Measurements from ENCODE around the gene C12orf76. TPM values are rescaled to one million over a fixed set of nuclear protein-coding genes. Genes with fewer than 3 reads are reported as not detected.
"Not testable (repeated sequence)": the region's sequence is repeated elsewhere in the genome, so short reads cannot be mapped to it uniquely, and the experiment has no call there.

The C12orf76 gene
- polyA plus RNA-seq, 6 donors from 2014 or later = 10.6 to 19.8 (median 16.7) TPM

DNA sequence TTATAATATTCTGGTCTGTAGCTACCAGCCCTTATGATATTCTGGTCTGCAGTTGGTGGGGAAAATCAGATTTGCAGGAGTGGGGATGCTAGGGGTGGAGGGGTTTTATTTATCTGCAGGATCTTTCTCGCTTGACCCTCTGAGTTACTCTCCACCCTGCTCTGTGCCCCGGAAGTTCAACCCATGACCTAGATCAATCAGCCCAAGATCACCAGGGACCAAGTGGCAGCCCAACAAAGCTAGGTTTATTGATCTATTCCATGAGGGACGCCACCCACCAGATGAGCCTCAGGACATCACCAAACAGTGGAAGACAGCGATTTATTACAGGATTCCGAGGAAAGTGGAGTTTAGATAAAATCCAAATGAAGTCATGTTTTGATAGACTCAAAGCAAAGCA, 25.8 kb upstream of the C12orf76 start:
- Mint-ChIP-seq H3K4me1 (peaks cover 12 to 30% (median 14%) of the 10 kb centered on the region in 3 donors), H3K27me3 (no peaks in the 10 kb centered on the region), H3K9me3 (peaks cover 0 to 2% (median 0%) of the 10 kb centered on the region in 7 donors), H3K4me3 (peak overlapping the region in 3 of 8 donors; percentile 75 to 92 (median 86)), H3K27ac (peak overlapping the region in 1 of 6 donors; percentile 92), H3K36me3 (no peaks in the 10 kb centered on the region)
- DNase-seq (no peak), ATAC-seq (ENCODE audit: low read depth in 2 of 2) (no peak)

DNA sequence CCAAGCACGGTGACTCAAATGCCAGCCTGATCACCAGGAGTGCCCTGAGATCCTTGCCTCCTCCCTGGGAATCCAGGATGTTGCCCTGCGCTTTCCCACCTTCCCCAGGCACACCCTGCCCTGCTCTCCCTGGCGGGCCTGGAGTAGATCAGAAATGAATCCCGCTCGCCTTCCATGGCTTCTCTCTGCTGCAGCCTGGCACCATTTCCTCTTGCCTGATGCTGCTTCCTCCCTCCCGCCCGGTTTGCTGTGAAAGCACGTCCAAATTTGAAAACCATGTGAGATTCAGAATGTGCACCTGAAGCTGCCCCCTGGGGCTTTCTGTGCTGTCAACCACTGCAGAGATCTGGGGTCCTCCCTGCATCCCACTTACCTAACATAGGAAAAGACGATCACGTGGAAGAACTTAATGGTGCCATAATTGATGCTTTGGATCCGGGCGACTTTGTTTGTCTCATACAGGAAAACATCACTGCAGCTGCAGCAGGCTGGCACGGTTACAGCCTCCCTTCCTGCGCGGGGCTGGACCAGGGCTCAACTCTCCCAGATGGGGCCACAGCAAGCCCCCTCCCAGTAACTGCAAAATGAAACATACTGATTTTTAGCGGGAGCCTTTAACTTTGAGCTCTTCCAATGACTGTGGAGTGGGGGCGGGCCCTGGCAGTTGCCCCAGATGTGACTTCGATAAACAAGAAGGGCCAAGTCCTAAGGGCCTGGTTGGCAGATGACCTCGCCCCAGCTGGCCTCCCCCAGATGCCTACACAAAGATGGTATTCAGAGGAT, 24.9 kb upstream of the C12orf76 start:
- Mint-ChIP-seq H3K4me1 (peaks cover 9 to 24% (median 10%) of the 10 kb centered on the region in 3 donors), H3K36me3 (no peaks in the 10 kb centered on the region), H3K4me3 (peak overlapping the region; percentile 47 to 92 (median 80)), H3K27ac (peak overlapping the region in 5 of 6 donors; percentile 27 to 93 (median 66)), H3K9me3 (peaks cover 0 to 2% (median 0%) of the 10 kb centered on the region in 7 donors), H3K27me3 (no peaks in the 10 kb centered on the region)
- peak; percentile 18 for DNase-seq
- peak; percentile 30 to 35 for ATAC-seq (ENCODE audit: low read depth in 2 of 2)

DNA sequence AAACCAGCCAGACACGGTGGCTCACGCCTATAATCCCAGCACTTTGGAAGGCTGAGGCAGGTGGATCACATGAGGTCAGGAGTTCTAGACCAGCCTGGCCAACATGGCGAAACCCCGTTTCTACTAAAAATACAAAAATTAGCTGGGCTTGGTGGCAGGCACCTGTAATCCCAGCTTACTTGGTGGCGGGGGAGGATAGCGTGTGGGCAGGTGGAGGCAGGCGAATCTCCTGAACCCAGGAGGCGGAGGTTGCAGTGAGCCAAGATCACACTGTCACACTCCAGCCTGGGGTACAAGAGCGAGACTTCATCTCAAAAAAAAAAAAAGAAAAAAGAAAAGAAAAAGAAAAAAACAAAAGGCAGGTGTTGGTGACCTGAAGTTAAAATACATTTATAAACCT, 24.3 kb upstream of the C12orf76 start:
- H3K27ac Mint-ChIP-seq; H3K9me3 Mint-ChIP-seq; DNase-seq; H3K36me3 Mint-ChIP-seq; ATAC-seq (ENCODE audit: low read depth in 2 of 2); H3K27me3 Mint-ChIP-seq: not testable (repeated sequence)
- Mint-ChIP-seq H3K4me1 (peaks cover 9 to 24% (median 10%) of the 10 kb centered on the region in 3 donors), H3K4me3 (peak overlapping the region in 7 of 8 donors; percentile 47 to 92 (median 76))

DNA sequence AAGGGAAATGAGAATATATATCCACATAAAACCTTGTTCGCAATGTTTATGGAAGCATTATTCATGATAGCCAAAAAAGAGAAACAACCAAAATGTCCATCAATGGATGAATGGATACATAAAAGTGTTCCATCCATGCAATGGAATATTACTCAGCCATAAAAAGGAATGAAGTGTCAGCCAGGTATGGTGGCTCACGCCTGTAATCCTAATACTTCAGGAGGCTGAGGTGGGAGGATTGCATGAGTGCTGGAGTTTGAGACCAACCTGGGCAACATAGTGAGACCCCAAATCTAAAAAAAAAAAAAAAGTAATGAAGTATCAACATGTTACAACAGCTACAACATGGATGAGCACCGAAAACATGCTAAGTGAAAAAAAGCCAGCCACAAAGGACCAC, 23.6 kb upstream of the C12orf76 start:
- DNase-seq = no peak
- ATAC-seq (ENCODE audit: low read depth in 2 of 2) = no peak
- Mint-ChIP-seq H3K27me3 (no peaks in the 10 kb centered on the region), H3K4me1 (peaks cover 9 to 24% (median 10%) of the 10 kb centered on the region in 3 donors), H3K9me3 (peaks cover 0 to 2% (median 0%) of the 10 kb centered on the region in 7 donors), H3K27ac (no peak overlapping the region), H3K4me3 (peak overlapping the region in 4 of 8 donors; percentile 19 to 75 (median 38)), H3K36me3 (no peaks in the 10 kb centered on the region)

DNA sequence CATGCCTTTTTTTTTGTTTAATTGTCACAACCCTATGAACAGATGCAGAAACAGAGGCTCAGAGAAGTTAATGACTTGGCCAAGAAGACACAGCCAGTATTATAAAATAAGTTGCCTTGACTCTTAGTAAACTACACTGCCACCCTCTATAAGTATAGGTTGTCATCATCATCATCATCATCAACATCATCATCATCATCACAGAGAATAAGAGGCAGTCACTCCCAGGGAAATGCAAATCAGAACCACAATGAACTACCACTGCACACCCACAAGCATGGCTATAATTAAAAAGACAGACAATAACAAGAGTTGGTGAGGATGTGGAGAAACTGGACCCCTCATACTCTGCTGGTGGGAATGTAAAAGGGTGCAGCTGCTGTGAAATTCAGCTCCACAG, 23.2 kb upstream of the C12orf76 start:
- ATAC-seq (ENCODE audit: low read depth in 2 of 2) (no peak), DNase-seq (no peak)
- peak overlapping the region in 1 of 8 donors; percentile 24 for H3K4me3 Mint-ChIP-seq
- no peaks in the 10 kb centered on the region for H3K27me3 Mint-ChIP-seq
- H3K27ac Mint-ChIP-seq = no peak overlapping the region
- H3K4me1 Mint-ChIP-seq = peaks cover 9 to 24% (median 10%) of the 10 kb centered on the region in 3 donors
- no peaks in the 10 kb centered on the region for H3K36me3 Mint-ChIP-seq
- H3K9me3 Mint-ChIP-seq = peaks cover 0 to 2% (median 0%) of the 10 kb centered on the region in 7 donors

DNA sequence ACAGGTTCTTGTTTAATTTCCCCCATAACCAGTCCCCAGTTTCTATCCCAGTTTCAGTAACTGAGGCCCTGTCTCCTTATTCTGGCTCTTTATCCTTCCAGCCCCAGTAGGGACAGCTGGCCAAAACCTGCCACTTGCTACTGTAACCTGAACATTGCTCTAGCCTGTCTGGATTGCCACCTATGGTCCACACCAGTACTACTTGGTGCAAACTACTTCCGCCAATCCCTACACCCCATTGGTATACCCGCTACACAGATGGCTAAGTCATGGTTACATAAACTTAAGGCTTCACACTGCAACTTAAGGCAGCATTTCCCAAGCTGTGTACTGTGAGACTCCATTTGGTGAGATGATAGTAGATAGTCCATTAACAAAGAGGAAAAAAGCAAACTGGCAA, 20.3 kb upstream of the C12orf76 start:
- no peak for DNase-seq
- Mint-ChIP-seq H3K4me3 (peak overlapping the region in 1 of 8 donors; percentile 61), H3K9me3 (peaks cover 0 to 2% (median 0%) of the 10 kb centered on the region in 7 donors), H3K36me3 (no peaks in the 10 kb centered on the region), H3K27me3 (peaks cover 0 to 6% (median 0%) of the 10 kb centered on the region in 3 donors), H3K4me1 (peaks cover 12 to 19% (median 15%) of the 10 kb centered on the region in 3 donors), H3K27ac (no peak overlapping the region)
- no peak for ATAC-seq (ENCODE audit: low read depth in 2 of 2)

DNA sequence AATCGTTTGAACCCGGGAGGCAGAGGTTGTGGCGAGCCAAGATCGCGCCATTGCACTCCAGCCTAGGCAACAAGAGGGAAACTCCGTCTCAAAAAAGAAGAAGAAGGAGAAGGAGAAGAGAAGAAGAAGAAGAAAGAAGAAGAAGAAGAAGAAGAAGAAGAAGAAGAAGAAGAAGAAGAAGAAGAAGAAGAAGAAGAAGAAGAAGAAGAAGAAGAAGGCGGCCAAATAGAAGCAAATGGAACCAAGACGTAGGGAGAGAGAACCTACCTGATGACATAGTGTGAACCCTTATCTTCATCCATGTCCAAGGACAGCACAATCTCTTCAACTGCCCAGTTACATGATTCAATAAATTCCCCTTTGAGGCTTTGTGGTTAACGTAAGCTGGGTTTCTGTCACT, 19.8 kb upstream of the C12orf76 start:
- not testable (repeated sequence) for ATAC-seq (ENCODE audit: low read depth in 2 of 2); H3K4me3 Mint-ChIP-seq; H3K9me3 Mint-ChIP-seq; H3K36me3 Mint-ChIP-seq; H3K27me3 Mint-ChIP-seq; DNase-seq
- H3K4me1 Mint-ChIP-seq = peaks cover 7 to 14% (median 10%) of the 10 kb centered on the region in 3 donors
- peak overlapping the region in 1 of 6 donors; percentile 88 for H3K27ac Mint-ChIP-seq

DNA sequence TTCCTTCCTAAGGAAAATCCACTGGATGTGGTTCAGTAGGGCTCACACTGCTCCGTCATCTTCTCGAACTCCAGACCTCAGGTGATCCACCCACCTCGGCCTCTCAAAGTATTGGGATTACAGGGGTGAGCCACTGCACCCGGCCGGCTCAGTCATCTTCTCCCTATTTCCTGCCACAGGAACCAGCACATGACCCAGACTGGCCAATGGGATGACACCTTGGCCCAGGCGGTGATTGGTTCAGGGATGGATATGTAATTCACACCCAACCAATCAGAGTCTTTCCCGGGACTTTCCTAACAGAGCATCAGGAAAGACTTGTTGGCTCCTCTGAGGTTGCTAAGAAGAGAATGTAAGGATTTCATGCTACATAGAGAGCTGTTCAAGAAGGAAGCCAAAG, 19.2 kb upstream of the C12orf76 start:
- ATAC-seq (ENCODE audit: low read depth in 2 of 2) (no peak), DNase-seq (no peak)
- Mint-ChIP-seq H3K27ac (no peak overlapping the region), H3K27me3 (peaks cover 0 to 6% (median 0%) of the 10 kb centered on the region in 3 donors), H3K4me1 (peaks cover 4 to 9% (median 6%) of the 10 kb centered on the region in 3 donors), H3K9me3 (peaks cover 0 to 2% (median 0%) of the 10 kb centered on the region in 7 donors), H3K4me3 (no peak overlapping the region), H3K36me3 (no peaks in the 10 kb centered on the region)

DNA sequence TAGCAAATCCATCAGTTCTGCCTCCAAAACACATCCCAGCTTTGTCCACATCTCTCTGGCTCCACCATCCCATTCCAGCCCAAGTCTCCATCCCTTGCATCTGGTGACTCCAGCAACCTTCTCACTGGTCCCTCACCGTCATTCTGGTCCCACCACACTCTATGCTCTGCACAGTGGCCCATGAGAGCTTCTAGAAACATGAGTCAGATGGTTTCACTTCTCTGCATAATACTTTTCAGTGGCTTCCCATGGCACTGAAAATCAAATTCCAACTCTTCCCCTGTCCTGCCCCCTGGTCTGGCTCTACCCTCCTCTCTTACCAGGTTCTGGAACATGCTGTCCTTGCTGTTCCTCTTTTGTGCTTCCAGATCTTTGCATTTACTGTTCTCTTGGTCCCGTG, 17.2 kb upstream of the C12orf76 start:
- Mint-ChIP-seq H3K4me3 (no peak overlapping the region), H3K4me1 (peaks cover 0 to 6% (median 4%) of the 10 kb centered on the region in 3 donors), H3K36me3 (no peaks in the 10 kb centered on the region), H3K27ac (no peak overlapping the region), H3K27me3 (peaks cover 0 to 6% (median 0%) of the 10 kb centered on the region in 3 donors), H3K9me3 (no peaks in the 10 kb centered on the region)
- ATAC-seq (ENCODE audit: low read depth in 2 of 2) = no peak
- no peak for DNase-seq

DNA sequence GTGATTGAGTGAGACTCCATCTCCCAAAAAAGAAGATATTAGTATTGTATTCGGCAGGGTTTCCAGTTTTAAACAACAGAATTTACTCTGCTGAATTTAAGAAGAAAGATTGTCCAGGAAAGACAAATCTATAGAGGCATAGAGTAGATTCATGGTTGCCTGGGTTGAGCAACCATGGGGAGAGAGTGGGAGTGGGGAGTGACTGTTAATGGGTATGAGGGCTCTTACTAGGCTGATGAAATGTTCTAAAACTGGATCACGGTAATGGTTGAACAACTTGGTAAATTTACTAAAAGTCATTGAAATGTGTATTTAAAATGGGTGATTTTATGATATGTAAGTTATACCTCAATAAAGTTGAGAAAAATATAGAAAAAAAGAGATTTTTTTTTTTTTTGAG, 13.9 kb upstream of the C12orf76 start:
- DNase-seq (no peak), ATAC-seq (ENCODE audit: low read depth in 2 of 2) (no peak)
- no peak overlapping the region for H3K27ac Mint-ChIP-seq
- peaks cover 0 to 6% (median 0%) of the 10 kb centered on the region in 3 donors for H3K27me3 Mint-ChIP-seq
- H3K4me1 Mint-ChIP-seq = peaks cover 0 to 6% (median 4%) of the 10 kb centered on the region in 3 donors
- H3K36me3 Mint-ChIP-seq = no peaks in the 10 kb centered on the region
- no peak overlapping the region for H3K4me3 Mint-ChIP-seq
- no peaks in the 10 kb centered on the region for H3K9me3 Mint-ChIP-seq

DNA sequence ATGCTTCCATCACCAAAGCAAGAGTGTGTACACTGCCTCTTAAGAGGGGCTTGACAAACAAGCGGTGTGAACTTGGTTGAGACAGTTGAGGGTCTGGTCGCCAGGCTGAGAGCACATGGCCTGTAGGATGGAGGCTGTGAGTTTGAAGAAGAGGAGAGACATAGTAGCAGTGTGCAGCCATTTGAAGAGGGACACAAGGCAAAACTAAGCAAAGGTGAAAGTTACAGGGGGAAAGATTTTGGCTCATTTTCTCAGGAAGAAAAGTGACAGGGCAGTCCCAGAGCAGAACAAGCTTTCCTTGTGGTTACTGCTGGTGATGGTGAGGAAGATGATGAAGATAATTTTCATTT, 11.3 kb upstream of the C12orf76 start:
- H3K27ac Mint-ChIP-seq = peak overlapping the region in 1 of 6 donors; percentile 50
- no peaks in the 10 kb centered on the region for H3K9me3 Mint-ChIP-seq
- ATAC-seq (ENCODE audit: low read depth in 2 of 2) = no peak
- no peak for DNase-seq
- H3K4me1 Mint-ChIP-seq = no peaks in the 10 kb centered on the region
- H3K36me3 Mint-ChIP-seq = no peaks in the 10 kb centered on the region
- no peak overlapping the region for H3K4me3 Mint-ChIP-seq
- H3K27me3 Mint-ChIP-seq = no peaks in the 10 kb centered on the region

DNA sequence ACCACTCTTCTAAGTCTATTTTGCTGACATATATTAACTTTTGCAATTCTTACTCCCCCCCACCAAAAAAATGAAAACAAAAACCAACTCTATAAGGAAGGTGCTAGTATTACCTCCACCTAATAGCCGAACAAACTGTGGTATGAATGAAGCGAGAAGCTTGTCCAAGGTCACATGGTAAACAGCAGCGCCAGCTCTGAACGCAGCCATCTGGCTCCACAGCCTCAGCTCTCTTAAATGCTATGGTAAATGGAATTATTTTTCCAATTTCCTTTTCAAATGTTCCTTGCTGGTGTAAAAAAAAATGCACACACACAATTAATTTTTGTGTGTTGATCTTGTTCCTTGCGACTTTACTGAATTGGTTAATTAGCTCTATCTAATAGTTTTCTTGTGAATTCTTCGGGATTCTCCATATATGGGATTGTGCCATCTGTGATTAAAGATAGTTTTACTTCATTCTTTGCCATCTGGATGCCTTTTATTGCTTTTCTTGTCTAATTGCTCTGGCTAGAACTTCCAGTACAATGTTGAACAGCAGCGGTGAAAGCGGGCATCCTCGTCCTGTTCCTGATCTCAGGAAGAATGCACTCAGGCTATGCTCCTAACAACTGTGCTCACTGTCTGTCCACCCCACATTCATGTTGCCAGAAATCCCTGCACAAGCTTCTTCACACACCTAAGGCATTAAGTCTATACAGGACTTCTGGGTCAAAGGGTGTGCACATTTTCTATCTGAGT, 10.7 kb upstream of the C12orf76 start:
- Mint-ChIP-seq H3K36me3 (no peaks in the 10 kb centered on the region), H3K9me3 (no peaks in the 10 kb centered on the region), H3K27me3 (no peaks in the 10 kb centered on the region), H3K4me3 (no peak overlapping the region), H3K27ac (peak overlapping the region in 1 of 6 donors; percentile 35), H3K4me1 (no peaks in the 10 kb centered on the region)
- ATAC-seq (ENCODE audit: low read depth in 2 of 2) (no peak), DNase-seq (no peak)

DNA sequence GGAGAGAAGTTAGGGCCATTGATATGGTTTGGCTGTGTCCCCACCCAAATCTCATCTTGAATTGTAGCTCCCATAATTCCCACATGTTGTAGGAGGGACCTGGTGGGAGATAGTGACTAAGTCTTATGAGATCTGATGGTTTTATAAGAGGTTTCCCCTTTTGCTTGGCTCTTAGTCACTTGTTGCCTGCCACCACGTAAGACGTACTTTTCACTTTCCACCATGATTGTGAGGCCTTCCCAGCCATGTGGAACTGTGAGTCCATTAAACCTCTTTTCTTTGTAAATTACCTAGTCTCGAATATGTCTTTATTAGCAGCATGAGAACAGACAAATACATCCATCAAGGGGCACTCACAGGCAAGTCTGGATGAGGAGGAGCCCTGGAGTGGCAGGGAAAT, 8.3 kb upstream of the C12orf76 start:
- not testable (repeated sequence) for H3K4me1 Mint-ChIP-seq; H3K27ac Mint-ChIP-seq; H3K4me3 Mint-ChIP-seq; DNase-seq; H3K9me3 Mint-ChIP-seq; H3K27me3 Mint-ChIP-seq; ATAC-seq (ENCODE audit: low read depth in 2 of 2); H3K36me3 Mint-ChIP-seq

Measured in naive B cell (primary cell).